Stimulated activated CD8-positive, alpha-beta memory T cell treated with anti-CD3 and anti-CD28 coated beads, Interleukin-12 subunit alpha, Interleukin-12 subunit beta, amount 100 ng/mL, for 24 hours (primary cell): ENCODE measurements around the gene ABHD16A.

ENCODE experiments used
- DNase-seq: peaks from one replicate; pipeline ENCODE4 v3.0.0-alpha.2; 2020; ENCODE audit errors: extremely low read depth

The ABHD16A gene

DNA sequence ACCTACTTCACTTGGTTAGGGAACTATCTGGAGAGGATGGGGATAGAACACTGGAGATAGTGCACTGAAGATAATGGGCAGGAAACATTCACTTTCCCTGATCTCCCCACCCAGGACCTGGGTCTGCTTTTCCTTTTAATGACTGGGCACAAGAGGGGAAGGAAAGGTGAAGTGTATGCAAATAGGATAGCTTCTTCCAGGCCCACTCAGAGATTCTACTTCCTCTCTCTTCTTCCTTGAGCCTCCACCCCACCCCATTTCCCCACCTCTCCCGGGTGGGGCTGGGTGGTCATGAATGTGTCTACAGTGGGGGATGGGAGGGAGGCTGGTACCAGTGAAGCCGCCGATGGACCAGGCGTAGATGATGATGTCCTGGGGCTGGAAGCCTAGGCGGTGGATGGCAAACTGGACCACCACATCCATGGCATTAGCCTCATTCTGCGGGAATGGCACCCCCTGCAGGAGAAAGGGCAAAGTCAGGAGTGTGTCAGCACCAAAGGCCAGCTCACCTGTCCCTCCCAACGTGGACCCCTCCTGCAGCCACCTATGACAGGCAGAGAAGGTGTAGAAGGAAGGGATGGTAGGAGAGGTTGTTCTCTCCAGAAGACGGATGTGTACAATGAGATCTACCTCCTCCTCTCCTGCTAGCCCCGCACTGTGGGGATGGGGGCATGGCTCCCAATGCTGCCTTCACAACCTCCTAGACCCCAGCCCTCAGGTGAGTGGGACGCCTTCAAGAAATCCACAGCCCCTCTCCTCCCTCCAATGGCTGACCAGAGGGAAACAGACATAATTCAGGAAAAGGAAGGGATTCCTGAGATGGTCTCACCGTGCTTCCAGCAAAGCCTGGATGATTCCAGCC lies 13.6 kb downstream of the ABHD16A start:
- no peak for DNase-seq

DNA sequence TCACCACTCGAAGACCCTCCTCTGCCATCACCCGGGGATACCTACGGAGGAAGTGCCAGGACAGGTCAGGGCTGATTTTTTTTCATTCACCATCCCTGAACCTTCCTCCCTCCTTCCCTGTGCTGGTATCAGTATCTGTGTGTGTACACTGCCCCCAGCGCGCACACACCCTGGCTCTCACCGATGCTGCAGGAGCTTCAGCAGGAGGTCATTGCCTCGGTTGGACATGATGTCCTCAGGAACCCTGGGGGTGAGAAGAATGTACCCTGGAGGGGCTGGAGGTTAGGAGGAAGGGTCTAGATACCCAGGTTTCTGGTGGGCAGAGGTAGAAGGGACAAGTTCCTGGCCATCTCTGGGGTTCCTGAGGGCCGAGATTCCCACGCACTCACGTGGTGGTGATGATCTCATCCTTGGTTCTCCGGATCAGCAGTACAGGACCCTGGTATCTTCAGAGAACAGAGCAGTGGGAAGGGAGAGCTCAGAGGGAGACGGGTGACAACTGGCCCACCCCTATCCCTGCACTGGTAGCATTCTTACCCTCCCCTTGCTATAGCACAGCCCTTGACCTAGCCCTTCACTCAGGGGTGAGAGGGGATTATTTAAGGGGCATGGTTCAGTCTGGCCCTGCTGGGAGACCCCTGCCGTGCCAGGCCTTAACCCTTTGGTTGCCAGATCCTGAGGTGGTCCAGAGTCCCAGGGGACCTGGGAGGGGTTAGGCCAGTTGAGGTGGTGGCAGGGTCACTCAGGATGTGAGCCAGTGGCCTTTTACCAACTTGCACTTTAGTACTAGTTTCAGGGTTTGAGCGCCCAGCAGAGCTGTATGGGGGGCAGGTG lies 15.0 kb downstream of the ABHD16A start:
- DNase-seq, result no peak

DNA sequence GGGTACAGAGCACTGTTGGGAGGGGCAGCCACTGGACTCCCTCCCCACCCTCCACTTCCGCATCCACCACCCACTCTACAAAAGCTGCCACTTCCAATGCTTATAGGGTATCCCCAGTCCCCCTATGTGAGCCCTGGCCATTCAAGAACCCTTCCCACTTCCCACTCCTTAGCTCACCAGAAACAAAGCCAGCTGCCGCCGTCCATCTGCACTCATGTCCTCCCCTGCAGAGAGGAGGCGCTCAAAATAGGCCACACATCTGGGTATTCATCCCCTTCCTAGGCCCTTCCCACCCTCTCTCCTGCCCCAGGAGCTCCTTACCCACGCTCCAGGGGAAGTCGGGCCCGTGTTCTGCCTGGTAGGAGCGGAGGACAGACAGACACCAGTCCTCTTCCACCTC lies 15.8 kb downstream of the ABHD16A start:
- no peak for DNase-seq

DNA sequence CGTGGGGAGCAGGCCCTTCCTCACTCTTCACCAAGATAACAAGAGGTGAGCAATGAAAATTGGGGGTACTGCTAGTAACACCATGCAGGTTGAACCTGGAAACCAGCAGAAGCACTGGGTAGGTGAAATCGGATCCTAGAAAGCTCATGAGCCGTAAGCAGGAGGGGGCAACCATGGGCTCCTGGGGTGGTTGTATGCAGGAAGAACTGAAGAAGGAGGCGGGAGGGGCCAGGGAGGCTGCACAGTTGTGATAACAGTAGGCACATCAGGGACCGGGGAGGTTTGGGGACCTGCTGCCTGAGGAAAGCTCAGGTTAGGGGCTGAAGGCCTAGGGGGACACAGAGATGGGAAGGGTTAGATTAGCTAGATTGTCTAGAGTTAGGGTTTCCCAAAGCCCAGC lies 16.6 kb downstream of the ABHD16A start:
- no peak for DNase-seq

DNA sequence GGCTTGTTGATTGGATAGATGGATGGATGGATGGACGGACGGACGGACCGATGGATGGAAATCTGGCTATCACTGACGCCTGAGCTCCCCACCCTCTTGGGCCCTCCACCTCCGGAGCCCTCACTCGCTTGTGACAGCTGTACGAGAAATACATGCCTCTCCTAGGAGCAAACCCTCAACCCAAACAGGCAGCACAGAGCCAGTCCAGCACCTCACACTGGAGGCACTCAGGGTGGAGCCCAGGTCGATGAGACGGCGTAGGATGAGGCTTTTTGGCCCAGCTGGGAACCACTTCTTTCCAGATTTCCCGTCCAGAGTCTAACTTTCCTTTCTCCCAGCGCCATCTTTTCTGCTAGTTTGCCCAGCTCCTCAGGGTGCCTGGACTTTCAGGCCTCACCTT lies 19.5 kb downstream of the ABHD16A start:
- DNase-seq, result no peak

DNA sequence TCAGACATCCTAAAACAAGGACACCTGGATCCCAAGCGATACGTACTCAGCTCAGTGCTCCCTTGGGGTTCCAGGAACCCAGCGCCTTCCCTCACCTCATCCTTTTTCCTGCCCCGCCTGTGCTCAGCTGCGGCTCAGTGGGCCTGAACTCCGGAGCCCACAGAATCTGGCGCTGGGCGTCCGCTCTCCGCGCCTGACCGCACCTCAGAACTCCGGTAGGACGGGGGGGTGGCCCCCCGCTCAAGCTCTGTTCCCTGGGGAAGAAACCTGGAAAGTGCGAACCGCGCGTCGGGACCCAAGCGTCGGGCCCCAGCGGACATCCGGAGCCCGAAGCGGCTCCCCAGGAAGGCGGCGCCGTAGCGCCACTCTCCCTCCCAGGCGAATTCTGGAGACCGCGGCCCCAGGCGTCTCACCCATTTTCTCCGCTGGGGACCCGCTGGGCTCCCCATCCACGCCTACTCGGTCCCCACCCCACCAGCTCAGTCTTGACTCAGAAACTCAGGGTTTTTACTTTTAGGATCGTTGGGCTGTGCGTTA lies 21.9 kb downstream of the ABHD16A start:
- DNase-seq, result no peak

DNA sequence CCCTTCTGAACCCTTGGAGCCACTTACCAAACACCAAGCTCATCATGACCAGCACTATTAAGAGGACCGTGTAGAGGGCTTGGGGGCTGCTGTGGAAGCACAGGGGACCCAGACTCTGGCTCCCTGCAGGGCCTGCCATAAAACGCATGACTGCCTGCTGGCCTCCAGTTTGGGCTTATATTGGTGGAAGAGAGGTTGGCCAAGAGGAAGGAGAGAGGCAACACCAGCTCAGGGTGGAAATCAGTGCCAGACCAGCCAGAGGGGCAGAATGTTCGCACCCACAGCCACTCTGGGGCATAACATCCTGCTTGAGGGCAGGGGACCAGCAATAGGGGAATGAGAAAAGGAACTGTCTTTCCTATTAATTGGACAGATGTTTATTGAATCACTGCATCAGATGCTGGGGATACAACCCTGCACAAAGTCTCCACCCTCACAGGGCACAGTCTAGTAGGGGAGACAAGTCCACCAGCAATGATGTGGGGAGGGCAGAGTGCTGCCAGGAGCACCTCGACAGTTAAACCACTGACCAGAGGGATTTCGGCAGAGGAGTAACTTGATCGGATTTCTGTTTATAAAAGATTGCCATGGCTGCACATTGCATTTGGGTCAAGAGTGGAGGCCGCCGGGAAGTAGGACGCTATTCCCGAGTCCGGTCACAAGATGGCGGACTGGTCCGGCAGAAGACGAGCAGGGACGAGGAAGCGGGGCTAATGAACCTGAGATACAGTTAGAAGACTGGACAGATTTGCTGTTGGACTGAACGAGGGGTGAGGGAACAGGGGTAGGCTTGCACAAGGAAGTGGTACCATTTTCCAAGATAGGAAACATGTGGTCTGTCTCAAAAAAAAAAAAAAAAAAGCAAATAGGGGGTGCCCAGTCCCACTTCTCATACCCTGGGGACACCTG lies 22.6 kb downstream of the ABHD16A start, which contains the start of gene LY6G5C:
Gene LY6G5C, minus strand, starts transcription at position 842 of the 909 bp plus-strand sequence. Its CDS starts 694 bp downstream, at position 148.
- DNase-seq, result no peak

DNA sequence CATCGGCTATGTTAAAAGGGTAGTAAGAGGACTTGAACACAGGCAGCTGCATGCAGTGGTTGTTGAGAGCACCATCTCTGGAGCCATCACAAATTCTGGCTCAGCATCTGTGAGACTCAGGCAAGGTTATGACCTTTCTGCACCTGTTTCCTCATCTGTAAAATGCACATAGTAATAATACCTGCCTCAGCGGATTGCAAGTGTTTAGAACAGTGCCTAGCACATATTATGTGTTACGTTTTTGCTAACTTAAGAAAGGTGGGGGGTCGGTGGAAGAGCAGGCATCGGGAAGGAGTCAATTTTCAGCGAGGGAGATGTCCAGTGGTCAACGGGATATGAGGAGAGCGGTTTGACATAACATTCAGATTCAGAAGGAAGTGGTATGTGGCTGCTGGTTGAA lies 25.2 kb downstream of the ABHD16A start:
- no peak for DNase-seq

DNA sequence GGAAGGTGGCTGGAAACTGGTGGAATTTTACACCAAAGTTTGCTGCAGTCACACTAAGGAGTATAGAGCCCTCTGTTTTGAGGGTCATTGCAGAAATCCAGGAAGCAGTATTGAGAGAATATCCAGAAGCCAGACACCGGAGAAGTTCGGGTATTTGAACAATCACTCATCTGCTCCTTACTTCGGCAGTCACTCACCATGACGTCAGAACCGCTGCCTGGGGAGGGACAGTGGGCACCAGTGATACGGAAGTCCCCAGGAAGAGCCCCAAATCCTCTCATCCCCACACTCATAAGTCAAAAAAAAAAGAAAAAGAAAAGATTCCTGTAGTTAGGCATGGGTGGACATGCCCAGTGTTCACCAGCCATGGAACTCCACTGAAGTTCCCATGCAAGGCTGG lies 26.2 kb downstream of the ABHD16A start:
- no peak for DNase-seq

DNA sequence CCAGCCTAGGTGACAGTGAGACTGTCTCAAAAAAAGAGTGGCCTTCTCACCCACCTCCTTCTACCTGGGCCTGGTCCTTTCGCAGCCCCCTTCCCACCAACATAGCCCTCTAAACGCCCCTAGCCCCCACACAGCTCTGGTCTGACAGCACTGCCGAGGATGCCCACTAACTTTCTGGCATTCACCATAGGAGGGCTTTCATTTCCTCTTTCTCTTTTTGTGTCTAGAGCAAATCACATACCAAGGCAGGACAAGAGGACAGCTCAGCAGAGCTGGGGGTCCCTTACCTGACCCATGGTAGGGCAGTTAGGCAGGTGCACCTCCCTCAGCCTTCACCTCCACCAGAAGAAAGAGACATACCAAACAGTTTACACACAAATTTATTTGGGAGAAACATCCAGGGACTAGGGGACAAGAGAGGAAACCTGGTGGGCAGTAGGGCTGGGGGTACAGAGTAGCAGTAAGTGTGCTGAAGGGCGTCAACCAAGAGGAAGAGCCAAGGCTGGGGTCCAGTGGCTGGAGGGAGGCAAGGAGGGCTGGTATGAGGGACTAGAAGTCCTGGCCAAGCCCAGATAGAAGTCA lies 26.7 kb downstream of the ABHD16A start:
- no peak for DNase-seq

DNA sequence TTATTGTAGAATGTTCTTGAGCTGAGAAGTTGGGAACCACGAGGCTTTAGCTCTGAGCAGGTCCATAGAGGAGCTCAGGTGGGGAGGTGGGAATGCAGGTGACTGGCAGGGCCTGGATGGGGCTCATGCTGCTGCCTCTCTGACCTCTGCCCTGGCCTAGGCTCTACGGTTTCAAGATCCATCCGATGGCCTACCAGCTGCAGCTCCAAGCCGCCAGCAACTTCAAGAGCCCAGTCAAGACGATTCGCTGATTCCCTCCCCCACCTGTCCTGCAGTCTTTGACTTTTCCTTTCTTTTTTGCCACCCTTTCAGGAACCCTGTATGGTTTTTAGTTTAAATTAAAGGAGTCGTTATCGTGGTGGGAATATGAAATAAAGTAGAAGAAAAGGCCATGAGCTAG lies 33.4 kb downstream of the ABHD16A start, which contains the start of gene LY6G5B:
Gene LY6G5B, plus strand, starts transcription at position 301 of the 400 bp plus-strand sequence. CDS start 975 bp downstream, outside the sequence.
- no peak for DNase-seq

DNA sequence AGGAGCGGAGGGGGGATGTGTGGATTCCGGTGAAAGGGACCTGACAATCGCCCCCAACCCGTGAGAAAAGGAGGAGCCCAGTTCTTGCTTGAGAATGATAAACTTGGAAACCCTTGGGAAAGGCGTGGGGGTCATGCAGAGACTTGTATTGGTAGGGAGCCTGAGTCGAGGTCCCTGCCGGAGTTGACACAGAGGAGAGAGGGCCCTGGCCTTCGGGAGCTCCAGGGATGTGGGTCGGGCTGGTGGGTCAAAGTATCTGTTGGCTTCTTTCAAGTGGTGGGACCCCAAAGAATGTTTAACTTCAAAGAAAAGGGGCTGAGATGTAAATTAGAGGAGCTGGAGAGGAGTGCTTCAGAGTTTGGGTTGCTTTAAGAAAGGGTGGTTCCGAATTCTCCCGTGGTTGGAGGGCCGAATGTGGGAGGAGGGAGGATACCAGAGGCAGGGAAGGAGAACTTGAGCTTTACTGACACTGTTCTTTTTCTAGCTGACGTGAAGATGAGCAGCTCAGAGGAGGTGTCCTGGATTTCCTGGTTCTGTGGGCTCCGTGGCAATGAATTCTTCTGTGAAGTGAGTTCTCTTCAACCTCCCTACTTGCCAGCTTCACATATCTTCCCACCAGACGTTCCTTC lies 36.7 kb downstream of the ABHD16A start:
- no peak for DNase-seq

DNA sequence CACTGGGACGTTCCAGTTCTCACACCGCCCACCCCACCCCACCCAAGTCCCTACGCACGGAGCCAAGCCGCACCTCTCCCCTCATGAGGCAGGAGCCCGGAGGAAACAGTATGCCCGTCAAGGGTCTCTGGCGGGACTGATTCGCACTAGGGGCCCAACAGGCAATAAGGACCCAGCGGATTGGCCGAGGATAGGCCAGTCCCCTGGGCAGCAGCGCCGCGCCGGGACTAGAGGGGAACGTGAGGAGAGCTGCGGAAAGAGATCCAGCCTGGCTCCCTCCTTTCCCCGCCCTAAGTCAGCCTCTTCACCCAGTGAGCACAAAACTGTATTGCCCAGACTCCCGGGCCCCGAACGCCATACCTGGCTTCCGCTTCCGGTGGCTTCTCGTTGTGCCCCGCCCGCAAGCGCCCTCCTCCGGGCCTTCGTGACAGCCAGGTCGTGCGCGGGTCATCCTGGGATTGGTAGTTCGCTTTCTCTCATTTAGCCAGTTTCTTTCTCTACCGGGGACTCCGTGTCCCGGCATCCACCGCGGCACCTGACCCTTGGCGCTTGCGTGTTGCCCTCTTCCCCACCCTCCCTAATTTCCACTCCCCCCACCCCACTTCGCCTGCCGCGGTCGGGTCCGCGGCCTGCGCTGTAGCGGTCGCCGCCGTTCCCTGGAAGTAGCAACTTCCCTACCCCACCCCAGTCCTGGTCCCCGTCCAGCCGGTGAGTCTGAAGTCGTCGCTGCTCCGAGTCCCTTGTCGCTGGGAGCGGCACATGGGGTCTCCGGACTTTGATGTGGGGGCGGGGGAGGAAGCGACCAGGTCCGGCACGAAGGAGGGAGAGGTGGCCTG lies 37.4 kb downstream of the ABHD16A start, which contains the start of gene CSNK2B:
Gene CSNK2B, plus strand, starts transcription at position 580 of the 836 bp plus-strand sequence. CDS start 752 bp downstream, outside the sequence.
- peak; percentile 96 for DNase-seq

DNA sequence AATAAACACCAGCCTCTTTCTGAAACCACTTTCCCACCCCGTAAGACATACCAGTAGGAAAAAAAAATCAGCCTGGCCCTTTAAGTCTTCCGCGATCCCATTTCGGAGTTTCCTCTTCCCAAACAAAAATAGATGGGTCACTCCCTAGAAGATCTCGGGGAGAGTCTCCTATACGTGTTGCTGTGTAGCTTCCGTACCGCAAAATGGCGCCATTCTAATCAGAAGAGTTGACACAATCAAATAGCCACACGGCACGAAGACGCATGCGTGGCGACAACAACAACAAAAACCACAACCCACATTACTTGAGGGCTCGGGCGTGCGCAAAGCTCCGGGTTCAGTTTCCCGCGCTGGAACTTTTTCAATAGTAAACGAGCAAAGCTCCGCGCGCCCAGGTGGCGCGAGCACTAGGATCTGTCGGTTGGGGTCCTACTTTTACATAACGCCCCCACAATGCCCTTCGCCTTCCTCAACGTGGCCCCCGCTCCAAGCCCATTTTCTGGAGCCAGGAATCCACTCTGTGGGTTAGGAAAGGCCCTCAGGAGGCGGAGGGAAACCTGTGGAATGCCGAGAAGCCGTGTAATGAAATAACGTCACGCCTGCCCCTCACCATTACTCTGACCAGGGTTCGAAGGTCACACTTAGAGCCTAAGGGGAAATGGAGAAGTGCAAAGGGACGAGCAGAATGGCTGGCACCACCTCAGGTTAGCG lies 38.2 kb downstream of the ABHD16A start, which contains the start of gene GPANK1:
Gene GPANK1, minus strand, starts transcription at position 208 of the 711 bp plus-strand sequence. CDS start 519 bp downstream, outside the sequence.
- peak; percentile 80 for DNase-seq

DNA sequence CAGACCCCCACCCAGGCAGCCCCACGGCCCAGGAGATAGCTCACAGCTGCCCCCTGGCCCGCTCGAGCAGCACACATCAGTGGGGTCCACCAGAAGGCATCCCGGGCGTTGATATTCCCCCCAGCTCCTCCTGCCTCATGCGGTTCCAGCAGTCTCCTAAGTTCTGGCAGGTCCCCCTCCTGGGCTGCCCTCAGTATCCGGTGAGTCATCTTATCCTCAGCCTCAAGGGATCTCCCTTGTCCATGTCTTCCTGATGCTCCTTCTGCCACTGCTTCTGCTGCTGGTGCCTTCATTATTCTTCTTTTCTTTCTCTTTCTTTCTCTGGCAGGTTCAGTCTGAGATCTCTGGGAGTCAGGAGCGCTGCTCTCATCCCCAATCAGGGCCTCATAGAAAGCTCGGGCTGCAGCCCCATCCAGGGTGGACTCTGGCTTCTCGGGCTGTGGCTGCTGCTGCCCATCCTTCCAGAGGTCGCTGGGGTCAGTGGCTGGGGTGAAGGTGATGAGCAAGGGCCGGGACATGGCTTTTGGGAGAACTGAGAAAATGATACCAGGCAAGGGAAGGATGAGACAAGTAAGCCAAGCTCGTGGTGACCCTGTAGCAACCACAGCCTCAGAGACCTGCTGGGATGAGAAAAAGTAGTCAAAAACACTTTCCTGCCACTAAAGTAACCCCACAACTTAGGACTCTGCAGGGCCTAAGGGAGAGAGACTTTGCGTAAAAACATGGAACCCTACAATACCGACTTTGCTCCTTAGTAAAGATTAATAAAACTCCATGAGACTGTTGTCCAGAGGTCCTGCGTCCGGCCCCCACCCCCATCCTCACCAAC lies 38.9 kb downstream of the ABHD16A start:
- no peak for DNase-seq

DNA sequence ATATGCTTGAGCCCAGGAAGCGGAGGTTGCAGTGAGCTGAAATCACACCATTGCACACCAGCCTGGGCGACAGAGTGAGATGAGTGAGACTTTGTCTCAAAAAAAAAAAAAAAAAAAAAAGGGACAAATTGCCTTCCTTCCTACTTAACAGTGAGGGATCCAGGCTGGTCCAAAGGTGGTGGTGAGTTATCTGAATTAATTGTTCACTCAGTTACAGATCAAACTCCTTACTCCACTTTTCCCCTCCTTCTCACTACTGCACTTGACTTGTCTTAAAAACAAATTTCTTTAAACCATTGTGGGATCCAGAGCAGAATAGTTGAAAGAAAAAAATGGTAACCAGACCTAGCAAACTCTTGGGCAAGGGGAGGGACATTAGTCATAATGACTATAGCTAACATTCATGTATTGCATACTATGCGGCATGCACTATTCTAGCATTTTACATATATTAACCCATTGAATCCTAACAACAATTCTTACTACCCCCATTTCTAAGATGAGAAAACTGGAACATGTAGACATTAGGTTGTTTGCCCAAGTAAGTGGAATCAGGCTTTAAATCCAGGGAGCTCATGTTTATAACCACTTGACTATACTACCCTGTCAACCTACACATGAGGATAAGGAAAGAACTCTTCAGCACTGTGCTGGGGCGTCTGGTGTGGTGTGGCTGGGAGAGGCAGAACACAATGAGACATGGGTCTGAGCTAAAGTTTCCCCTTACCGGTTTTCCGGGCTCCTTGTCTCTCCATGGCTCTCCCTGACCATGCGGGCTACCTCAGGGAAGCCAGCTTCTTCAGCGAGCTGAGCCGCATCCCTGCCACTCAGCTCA lies 39.8 kb downstream of the ABHD16A start:
- no peak for DNase-seq
